ENCODE measurements around the gene RPP25. TPM values are rescaled to one million over a fixed set of nuclear protein-coding genes. Genes with fewer than 3 reads are reported as not detected.
A peak's percentile ranks its signal among the peaks of the same experiment; 100 is the strongest.

Gene RPP25
- polyA plus RNA-seq, 3 donors from 2014 or later: 1.4 to 3.1 (median 2.1) TPM

DNA sequence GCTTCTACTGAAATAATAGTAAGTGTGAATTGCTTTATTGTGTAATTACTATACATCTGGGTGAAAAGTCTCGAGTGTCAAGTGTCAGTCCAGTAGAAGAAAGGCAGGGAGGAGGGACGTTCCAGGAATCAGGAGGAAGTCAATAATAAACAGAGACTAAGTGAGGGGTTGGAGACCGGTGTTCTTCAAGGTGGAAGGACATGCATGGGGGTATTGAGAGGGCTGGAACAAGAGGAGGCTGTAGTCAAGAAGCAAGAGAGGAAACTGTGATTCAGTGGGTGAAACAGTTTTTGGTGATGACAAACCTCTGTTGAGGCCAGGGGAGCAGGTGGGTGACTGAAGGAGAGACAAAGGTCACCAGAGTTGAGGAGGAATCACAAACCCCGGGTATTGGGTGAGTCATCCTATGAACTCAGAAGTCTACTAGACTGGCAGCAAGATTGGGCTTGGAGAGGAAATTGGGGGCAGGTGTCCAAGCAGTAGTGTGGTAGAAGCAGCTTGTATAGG, 27.2 kb upstream of the RPP25 start:
- no peak for DNase-seq
- Mint-ChIP-seq H3K4me3 (no peak overlapping the region), H3K4me1 (no peaks in the 10 kb centered on the region), H3K9me3 (no peaks in the 10 kb centered on the region), H3K27ac (peak overlapping the region in 1 of 6 donors; percentile 18), H3K36me3 (no peaks in the 10 kb centered on the region), H3K27me3 (ENCODE audit: low read depth in 3 of 3) (peaks cover 3 to 4% (median 4%) of the 10 kb centered on the region in 3 donors)

DNA sequence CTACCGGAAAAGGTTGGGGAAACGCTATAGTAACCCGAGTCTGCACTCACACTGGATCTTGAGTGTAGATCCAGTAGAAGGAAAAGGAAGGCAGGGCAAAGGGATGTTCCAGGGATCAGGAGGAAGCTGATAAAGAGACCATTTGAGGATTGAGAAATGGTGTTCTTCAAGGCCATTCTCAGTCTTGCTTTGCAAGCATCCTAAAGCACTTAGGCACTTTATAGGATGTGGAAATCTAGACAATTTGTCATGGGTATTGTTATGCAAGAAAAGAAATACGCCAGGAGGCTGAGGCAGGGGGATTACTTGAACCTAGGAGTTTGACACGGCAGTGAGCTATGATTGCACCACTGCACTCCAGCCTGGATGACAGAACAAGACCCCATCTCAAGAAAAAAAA, 25.6 kb upstream of the RPP25 start:
- H3K9me3 Mint-ChIP-seq: no peaks in the 10 kb centered on the region
- H3K27me3 Mint-ChIP-seq (ENCODE audit: low read depth in 3 of 3): peaks cover 1 to 8% (median 7%) of the 10 kb centered on the region in 3 donors
- DNase-seq: no peak
- H3K4me1 Mint-ChIP-seq: no peaks in the 10 kb centered on the region
- no peak overlapping the region for H3K4me3 Mint-ChIP-seq
- no peaks in the 10 kb centered on the region for H3K36me3 Mint-ChIP-seq
- no peak overlapping the region for H3K27ac Mint-ChIP-seq

DNA sequence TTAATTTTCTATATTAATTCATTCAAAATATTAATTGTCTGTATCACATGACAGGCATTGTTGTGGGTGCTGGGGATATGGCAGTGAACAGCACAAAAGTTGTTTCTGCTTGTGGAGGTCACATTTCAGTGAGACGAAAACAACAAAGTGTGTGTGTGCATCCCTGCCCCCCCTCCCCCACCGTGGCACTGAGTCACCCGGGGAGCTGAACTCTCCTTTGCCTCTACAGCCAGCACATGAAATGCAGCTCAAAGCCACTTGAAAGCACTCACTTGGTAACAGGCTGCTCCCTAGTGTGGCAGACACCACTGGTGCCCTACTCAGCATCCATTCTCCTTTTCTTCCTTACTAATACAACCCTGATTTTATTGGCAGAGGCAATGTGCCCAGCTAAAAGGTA, 21.9 kb upstream of the RPP25 start:
- Mint-ChIP-seq H3K36me3 (no peaks in the 10 kb centered on the region), H3K27ac (no peak overlapping the region), H3K4me1 (no peaks in the 10 kb centered on the region), H3K4me3 (no peak overlapping the region), H3K9me3 (no peaks in the 10 kb centered on the region), H3K27me3 (ENCODE audit: low read depth in 3 of 3) (peaks cover 0 to 10% (median 4%) of the 10 kb centered on the region in 3 donors)
- DNase-seq: no peak

DNA sequence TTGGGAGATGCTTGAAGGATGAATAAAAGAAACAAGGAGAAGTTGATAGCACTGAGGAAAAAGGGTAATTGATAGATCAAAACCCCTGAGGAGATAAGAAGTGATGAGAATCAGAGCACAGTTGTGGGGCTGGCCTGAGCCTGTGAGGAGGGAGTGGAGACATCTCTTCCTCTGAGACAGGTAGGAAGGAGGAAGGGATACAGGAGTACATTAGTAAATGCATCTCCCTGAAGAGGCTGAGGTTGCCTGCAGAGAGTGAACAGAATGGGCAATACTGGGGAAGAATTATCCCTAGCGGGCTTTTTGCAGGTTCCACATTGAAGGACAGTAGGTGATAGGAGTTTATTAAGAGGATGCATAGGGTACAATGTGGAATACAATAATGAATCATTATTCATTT, 21.5 kb upstream of the RPP25 start:
- Mint-ChIP-seq H3K9me3 (no peaks in the 10 kb centered on the region), H3K36me3 (no peaks in the 10 kb centered on the region), H3K27me3 (ENCODE audit: low read depth in 3 of 3) (peaks cover 0 to 10% (median 4%) of the 10 kb centered on the region in 3 donors), H3K4me1 (no peaks in the 10 kb centered on the region), H3K27ac (no peak overlapping the region), H3K4me3 (no peak overlapping the region)
- no peak for DNase-seq

DNA sequence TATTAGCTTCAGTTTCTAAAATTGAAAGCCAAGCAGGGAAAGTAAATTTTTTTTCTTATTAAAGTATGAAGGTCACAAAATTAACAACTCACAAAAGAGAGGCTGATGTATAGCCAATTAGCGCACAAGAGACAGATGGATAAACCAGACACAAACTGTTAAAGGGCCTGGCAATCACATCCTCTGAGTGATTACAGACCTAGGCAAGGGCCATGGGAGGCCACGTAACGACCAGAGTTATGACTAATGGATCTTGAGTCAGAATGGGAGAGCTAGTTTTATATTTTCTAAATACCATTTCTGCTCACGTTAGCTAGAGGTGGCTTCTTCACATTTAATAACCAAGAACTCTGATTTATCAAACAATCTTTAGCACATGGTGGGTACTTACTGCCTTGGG, 21.0 kb upstream of the RPP25 start:
- Mint-ChIP-seq H3K4me3 (no peak overlapping the region), H3K27me3 (ENCODE audit: low read depth in 3 of 3) (peaks cover 0 to 10% (median 4%) of the 10 kb centered on the region in 3 donors), H3K9me3 (no peaks in the 10 kb centered on the region), H3K36me3 (no peaks in the 10 kb centered on the region), H3K4me1 (no peaks in the 10 kb centered on the region), H3K27ac (no peak overlapping the region)
- DNase-seq: no peak

DNA sequence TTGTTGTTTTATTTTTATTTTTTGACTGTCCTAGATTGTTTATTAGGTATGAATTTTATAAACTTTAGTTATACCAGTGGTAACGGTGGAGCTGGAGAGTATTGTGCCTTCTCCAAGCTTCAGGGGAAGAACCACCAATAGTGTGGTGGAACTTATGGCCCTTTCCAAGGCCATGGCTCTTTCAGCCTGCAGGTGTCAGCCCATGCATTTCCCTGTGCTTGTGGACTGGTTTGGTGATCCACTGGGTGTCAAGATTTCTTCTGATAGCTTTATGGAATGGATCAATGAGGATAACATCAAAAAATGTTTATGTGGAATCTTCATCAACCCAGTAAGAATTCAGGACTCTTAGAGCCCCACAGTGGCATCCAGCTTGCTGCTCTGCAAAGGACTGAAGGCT, 19.6 kb upstream of the RPP25 start:
- Mint-ChIP-seq H3K9me3 (no peaks in the 10 kb centered on the region), H3K27ac (no peak overlapping the region), H3K36me3 (no peaks in the 10 kb centered on the region), H3K27me3 (ENCODE audit: low read depth in 3 of 3) (peaks cover 0 to 7% (median 6%) of the 10 kb centered on the region in 3 donors), H3K4me1 (no peaks in the 10 kb centered on the region), H3K4me3 (no peak overlapping the region)
- no peak for DNase-seq

DNA sequence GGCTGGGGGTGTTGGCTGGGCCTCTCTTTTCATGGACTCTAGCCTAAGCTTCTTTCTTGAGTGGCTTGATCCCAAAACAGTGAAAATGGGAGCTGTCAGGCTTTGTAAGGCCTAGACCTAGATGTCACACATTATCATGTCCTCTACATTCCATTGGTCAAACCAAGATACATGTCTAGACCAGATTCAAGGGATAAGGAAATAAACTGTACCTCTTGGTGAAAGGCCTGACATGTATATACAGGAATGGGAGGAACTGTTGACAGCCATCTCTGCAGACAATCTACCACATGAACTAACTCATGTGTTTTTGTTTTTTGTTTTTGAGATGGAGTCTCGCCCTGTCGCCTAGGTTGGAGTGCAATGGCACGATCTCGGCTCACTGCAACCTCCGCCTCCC, 11.1 kb upstream of the RPP25 start:
- Mint-ChIP-seq H3K27ac (no peak overlapping the region), H3K27me3 (ENCODE audit: low read depth in 3 of 3) (peaks cover 0 to 2% (median 2%) of the 10 kb centered on the region in 3 donors), H3K4me1 (no peaks in the 10 kb centered on the region), H3K36me3 (no peaks in the 10 kb centered on the region), H3K9me3 (no peaks in the 10 kb centered on the region), H3K4me3 (no peak overlapping the region)
- DNase-seq: no peak

DNA sequence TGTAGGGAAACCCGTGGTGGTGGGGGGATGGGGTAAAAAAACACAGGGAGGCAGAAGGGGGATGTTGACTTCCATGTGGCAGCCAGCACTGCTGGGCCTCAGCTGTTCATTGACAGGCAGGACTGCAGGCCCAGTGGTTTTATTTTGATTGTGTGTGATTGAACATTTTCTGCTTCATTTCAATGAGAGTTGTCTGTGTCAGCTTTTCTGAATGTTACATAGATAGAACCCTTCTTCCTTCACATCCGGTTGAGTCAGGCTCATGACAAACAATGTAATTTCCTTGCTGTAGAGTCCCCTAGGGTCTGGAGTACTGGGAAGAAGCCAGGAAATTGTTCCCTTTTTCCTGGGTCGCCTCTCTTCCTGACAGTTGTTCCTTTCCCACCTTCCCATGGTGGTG, 8.2 kb upstream of the RPP25 start:
- Mint-ChIP-seq H3K4me1 (no peaks in the 10 kb centered on the region), H3K27me3 (ENCODE audit: low read depth in 3 of 3) (peaks cover 2 to 9% (median 8%) of the 10 kb centered on the region in 3 donors), H3K36me3 (no peaks in the 10 kb centered on the region), H3K9me3 (no peaks in the 10 kb centered on the region), H3K4me3 (no peak overlapping the region), H3K27ac (no peak overlapping the region)
- DNase-seq: no peak

DNA sequence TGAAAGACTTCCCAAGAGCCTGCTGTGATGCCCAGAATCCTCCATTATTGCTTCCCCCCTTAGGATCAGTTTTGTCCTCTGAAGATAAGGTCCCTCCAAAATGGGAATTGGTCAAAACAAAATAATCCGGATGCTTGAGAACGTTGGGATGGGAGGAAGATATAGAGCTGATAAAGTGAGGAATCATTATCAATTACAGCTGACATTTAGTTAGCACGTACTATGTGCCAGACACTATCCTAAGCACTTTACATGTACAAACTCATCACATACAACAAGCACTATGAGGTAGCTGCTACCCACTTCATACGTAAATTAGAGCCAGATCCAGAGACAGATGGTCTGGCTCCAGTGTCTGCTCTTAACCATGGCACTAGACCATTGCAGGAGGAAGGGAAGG, 6.6 kb upstream of the RPP25 start:
- Mint-ChIP-seq H3K4me1 (peaks cover 6 to 10% of the 10 kb centered on the region in 2 donors), H3K4me3 (no peak overlapping the region), H3K36me3 (no peaks in the 10 kb centered on the region), H3K27ac (no peak overlapping the region), H3K9me3 (no peaks in the 10 kb centered on the region), H3K27me3 (ENCODE audit: low read depth in 3 of 3) (peaks cover 6 to 21% (median 20%) of the 10 kb centered on the region in 3 donors)
- no peak for DNase-seq

DNA sequence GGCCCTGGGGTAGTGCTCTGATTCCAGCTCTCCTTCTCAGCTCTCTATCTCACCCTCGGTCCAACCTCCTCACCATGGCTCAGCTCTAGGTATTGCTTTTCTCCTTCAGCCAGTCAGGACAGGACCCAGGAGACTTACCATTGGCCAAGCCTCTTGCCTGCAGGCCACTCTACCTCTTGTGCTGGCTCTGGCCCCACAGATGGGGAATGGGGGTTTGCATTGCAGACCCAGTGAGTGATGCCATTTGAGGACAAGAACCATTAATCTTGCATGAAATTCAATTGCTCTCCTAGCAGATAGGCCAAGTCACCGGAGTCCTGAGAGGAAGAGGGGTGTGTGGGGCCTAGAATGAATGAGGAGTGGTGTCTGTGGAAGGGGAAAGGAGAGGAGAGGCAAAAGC, 6.1 kb upstream of the RPP25 start:
- Mint-ChIP-seq H3K36me3 (no peaks in the 10 kb centered on the region), H3K27me3 (ENCODE audit: low read depth in 3 of 3) (peaks cover 6 to 24% (median 23%) of the 10 kb centered on the region in 3 donors), H3K27ac (no peak overlapping the region), H3K9me3 (no peaks in the 10 kb centered on the region), H3K4me1 (peaks cover 10 to 15% of the 10 kb centered on the region in 2 donors), H3K4me3 (no peak overlapping the region)
- no peak for DNase-seq

DNA sequence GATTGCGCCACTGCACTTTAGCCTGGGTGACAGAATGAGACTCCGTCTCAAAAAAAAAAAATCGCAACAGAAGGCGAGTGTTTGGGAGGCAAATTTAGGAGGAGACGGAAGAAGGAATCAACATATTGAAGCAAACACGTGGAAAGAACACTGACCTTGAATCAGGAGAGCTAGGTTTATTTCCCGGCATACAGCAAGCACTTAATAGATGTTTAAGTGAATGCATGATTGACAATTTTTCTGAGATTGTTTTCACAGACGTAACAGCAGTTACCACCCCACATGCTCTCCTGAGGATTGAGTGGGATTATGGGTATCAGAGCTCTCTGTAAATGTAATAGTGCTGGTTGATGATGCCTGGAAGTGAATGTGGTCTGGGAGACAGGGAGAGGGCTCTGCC, 5.6 kb upstream of the RPP25 start:
- no peaks in the 10 kb centered on the region for H3K9me3 Mint-ChIP-seq
- peaks cover 14 to 16% of the 10 kb centered on the region in 2 donors for H3K4me1 Mint-ChIP-seq
- H3K4me3 Mint-ChIP-seq: no peak overlapping the region
- DNase-seq: no peak
- peaks cover 9 to 28% (median 23%) of the 10 kb centered on the region in 3 donors for H3K27me3 Mint-ChIP-seq (ENCODE audit: low read depth in 3 of 3)
- H3K27ac Mint-ChIP-seq: no peak overlapping the region
- no peaks in the 10 kb centered on the region for H3K36me3 Mint-ChIP-seq

DNA sequence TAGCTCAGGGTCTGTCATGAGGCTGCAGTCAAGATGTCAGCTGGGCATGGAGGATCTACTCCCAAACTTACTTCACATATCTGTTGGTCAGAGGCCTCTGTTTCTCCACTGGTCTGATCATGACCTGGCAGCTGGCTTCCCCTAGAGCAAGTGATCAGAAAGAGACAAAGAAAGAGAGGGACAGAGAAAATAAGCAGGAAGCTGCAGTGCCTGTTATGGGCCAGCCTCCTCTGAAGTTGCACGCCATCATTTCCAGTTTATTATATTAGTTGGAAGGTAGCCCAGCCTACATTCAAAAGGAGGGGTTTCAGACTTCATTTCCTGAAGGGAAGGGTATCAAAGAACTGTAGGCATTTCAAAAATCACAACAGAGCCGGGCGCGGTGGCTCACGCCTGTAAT, 5.0 kb upstream of the RPP25 start:
- Mint-ChIP-seq H3K27me3 (ENCODE audit: low read depth in 3 of 3) (peaks cover 9 to 28% (median 23%) of the 10 kb centered on the region in 3 donors), H3K4me1 (peaks cover 16% of the 10 kb centered on the region in 2 donors), H3K36me3 (no peaks in the 10 kb centered on the region), H3K27ac (no peak overlapping the region), H3K4me3 (no peak overlapping the region), H3K9me3 (no peaks in the 10 kb centered on the region)
- no peak for DNase-seq

DNA sequence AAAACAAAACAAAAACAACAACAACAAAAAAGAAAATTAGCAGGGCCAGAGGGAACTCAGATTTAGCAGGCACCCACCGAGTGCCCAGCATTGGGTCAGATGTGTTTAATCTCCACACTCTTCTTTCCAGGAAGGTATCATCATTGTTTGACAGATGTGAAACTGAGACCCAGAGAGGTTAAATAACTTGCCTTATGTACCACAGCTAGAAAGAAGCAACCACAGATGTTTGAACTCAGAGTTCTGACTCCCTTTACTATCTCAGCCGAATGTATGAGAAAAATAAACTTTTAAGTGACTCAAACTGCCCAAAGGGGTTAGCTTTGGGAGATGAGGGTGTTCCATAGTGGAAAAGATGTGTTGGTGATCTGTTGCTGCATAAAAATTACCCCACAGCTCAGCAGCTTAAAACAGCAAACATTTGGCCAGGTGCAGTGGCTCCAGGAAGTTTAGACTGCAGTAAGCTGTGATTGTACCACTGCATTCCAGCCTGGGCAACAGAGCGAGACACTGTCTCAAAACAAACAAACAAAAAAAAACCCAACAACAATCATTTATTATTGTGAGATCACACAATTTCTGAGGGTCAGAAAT, 4.5 kb upstream of the RPP25 start:
- Mint-ChIP-seq H3K4me3 (no peak overlapping the region), H3K27me3 (ENCODE audit: low read depth in 3 of 3) (peaks cover 9 to 28% (median 23%) of the 10 kb centered on the region in 3 donors), H3K9me3 (no peaks in the 10 kb centered on the region), H3K36me3 (no peaks in the 10 kb centered on the region), H3K4me1 (peaks cover 16% of the 10 kb centered on the region in 2 donors), H3K27ac (no peak overlapping the region)
- DNase-seq: no peak

DNA sequence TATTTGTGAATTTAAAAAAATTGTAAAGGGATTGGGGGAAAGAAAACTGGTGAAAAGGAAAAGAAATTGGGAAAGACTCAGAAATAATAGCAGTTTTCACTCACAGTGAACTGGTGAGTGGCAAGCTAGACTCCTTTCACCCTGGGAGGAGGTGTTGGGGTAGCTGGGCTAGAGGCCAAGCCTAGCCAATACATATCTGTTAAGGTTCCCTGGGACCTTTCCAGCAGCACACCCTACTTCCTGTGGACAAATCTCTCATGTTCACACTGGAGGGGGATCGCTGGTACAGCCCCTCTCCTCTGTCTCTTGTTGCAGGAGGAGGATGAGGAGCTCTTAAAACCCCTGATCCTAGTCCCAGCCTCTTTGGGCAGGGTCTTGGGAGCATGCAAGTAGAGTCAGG, 3.7 kb upstream of the RPP25 start:
- H3K27ac Mint-ChIP-seq: no peak overlapping the region

DNA sequence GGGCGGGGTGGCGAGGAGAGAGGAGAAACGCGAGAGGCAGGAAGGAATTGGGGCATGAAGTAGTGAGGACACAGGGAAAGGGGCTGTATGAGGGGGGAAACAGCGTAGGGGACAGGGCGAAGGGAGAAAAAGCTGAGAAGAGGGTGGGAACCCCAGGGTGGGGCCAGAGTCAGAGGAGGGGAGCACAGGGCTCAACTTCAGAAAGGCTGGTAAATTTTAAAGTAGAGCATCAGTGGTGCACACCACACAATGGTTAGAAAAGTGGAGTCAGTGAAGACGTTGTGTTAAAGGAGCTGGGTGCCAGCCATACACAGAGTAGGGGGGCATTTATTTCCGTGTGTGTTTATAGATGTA, 3.0 kb upstream of the RPP25 start:
- peaks cover 16% of the 10 kb centered on the region in 2 donors for H3K4me1 Mint-ChIP-seq
- peak overlapping the region in 1 of 5 donors; percentile 49 for H3K4me3 Mint-ChIP-seq
- H3K36me3 Mint-ChIP-seq: no peaks in the 10 kb centered on the region
- H3K27me3 Mint-ChIP-seq (ENCODE audit: low read depth in 3 of 3): peaks cover 9 to 28% (median 23%) of the 10 kb centered on the region in 3 donors
- DNase-seq: no peak
- no peak overlapping the region for H3K27ac Mint-ChIP-seq
- H3K9me3 Mint-ChIP-seq: no peaks in the 10 kb centered on the region

More for the DNA sequence above, 3.7 kb upstream of the RPP25 start:
- Mint-ChIP-seq H3K4me1 (peaks cover 16% of the 10 kb centered on the region in 2 donors), H3K4me3 (no peak overlapping the region), H3K27me3 (ENCODE audit: low read depth in 3 of 3) (peaks cover 9 to 28% (median 23%) of the 10 kb centered on the region in 3 donors), H3K36me3 (no peaks in the 10 kb centered on the region), H3K9me3 (no peaks in the 10 kb centered on the region)
- no peak for DNase-seq

Data from immature natural killer cell (primary cell).